ENCODE data around the gene PLA1A.
"Not testable (repeated sequence)": the region's sequence is repeated elsewhere in the genome, so short reads cannot be mapped to it uniquely, and the experiment has no call there.

The PLA1A gene

DNA sequence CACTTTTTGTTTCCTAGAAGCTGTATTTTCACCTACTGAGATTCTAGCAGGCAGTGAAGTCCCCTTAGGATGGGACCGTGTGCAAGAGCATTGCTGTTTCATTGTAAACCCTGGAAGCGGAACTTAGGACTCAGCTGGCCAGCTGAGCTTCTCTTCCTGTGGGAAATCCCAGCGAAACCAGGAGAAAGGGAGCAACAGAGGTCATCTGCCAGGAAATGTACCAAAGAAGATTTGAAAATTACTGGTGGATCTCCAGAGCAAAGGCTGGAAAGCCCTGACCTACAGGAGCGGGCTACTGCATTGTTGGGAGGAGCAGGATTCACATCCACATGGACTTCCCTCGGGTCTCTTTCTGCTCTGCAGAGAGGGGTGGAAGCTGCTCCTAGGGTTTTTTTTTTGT, 26.0 kb upstream of the PLA1A start:
- in situ Hi-C loops (cut with MboI; ENCODE audit: low sequenced_read_pairs), result loop anchor here (25.0 kb wide), 1 partner anchor 684 kb away; no protein-coding TSS in a partner anchor

DNA sequence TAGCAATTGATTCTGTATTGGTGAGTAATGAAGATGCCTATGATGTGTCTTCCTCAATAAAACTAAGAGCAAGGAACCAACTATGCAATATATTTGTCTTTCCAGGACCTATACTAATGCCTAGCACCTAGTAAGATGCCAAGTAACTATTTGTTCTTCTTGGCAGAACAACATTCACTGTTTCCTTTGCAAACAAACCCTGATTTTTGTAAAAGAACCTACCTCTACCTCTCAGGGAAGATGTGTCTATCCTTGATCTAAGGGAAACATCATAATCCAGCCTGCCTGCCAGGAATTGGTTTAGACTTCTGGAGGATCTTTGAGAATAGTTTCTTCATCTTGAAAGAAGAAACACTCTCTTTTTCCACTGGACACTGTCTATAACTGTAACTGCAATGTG, 22.2 kb upstream of the PLA1A start:
- in situ Hi-C loops (cut with MboI; ENCODE audit: low sequenced_read_pairs), result no loop called here

DNA sequence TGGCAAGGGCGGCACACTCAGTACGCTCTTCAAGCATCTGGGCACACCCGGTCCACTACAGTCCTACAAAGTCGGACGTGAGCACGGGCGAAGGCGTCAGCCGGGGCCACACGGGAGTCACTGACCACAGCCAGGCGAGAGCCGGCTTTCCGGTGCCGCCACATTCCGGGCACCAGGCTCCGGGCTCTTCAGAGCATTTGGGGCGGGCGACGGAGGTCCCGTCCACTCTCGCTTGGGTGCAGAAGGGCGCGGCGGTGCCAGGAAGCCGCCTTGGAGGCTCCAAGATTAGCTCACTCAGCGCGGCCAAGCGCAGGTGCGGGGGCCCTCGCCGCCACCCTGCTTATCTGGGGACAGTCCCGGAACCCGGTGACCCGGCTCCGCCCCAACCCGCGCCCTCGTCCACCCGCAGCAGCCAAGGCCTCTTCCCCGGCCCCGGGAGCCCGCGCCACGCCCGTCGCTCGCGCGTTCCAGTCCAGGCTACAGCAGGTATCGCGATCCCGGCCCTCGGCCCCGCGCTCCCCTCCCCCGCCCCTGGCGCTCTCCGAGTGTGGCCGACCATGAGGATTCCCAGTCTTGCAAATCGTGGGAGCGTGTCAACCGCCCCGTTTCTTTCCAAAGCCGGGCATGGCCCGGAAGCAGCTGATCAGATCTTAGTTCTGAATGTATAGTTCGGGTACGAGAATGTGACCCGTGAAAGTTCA, 18.2 kb upstream of the PLA1A start, which contains the start of gene ADPRH:
Gene ADPRH (plus strand): TSS at position 127 of the 701 bp plus-strand sequence. CDS start 2,678 bp downstream, outside the sequence.
- in situ Hi-C loops (cut with MboI; ENCODE audit: low sequenced_read_pairs), result no loop called here

DNA sequence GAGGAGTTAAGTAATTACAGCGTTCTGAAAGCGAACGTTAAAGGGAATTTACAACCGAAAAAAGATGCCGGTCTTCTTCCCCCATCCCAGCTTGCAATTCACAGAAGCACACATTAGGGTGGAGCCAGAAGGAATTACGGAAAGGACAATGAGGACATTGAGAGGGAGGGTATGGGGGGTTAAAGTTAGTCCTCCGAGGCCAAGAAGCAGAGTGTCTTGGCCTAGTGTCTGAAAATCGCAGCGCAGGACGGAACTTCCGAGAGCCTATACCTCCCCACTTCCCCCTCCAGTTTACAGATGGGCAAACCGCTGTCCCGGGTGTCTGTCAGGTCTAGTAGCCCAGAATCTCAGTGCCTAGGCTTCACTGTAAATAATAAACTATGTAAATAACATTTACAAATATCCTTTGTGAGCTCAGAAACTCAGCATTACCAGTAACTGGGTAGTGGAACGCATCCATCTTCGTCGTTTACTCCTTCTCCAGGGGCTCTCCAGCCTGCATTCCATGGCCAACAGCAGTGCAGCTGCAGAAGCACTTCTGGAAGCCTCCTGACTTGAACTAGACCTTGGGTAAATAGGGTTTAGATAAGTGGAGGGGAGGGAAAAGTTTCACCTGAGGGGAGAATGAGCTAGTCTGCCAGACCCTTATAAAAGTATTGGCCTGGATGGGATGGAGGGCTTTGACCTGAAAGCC, 17.5 kb upstream of the PLA1A start:
- in situ Hi-C loops (cut with MboI; ENCODE audit: low sequenced_read_pairs), result no loop called here

DNA sequence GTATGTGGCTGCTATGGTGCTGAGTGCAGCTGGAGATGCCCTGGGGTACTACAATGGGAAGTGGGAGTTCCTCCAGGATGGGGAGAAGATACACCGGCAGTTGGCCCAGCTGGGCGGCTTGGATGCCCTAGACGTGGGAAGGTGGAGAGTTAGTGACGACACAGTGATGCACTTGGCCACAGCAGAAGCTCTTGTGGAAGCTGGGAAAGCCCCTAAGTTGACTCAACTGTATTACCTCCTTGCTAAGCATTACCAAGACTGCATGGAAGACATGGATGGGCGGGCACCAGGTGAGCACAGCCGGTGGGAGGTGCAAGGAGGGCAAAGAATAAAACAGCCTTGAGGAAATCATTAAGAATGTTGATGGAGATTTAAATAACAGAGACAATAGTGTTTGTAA, 15.5 kb upstream of the PLA1A start:
- in situ Hi-C loops (cut with MboI; ENCODE audit: low sequenced_read_pairs), result no loop called here

DNA sequence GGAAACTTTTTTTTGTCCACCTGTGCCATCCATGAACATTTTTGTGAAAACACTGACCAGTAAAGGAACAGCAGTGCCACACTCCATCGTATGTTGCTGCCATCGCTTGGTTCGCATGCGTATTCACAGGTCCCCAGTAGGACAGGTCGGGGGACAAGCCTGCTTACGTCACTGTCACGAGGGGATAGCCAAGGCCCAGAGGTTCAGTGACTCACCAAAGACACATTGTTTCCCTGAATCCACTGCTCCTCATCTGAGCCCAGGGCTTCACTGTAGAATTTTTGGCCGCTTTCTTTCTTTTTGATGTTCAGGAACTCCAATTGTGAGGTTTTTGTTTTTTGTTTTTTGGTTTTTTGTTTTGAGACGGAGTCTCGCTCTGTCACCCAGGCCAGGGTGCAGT, 12.5 kb upstream of the PLA1A start:
- in situ Hi-C loops (cut with MboI; ENCODE audit: low sequenced_read_pairs), result no loop called here

DNA sequence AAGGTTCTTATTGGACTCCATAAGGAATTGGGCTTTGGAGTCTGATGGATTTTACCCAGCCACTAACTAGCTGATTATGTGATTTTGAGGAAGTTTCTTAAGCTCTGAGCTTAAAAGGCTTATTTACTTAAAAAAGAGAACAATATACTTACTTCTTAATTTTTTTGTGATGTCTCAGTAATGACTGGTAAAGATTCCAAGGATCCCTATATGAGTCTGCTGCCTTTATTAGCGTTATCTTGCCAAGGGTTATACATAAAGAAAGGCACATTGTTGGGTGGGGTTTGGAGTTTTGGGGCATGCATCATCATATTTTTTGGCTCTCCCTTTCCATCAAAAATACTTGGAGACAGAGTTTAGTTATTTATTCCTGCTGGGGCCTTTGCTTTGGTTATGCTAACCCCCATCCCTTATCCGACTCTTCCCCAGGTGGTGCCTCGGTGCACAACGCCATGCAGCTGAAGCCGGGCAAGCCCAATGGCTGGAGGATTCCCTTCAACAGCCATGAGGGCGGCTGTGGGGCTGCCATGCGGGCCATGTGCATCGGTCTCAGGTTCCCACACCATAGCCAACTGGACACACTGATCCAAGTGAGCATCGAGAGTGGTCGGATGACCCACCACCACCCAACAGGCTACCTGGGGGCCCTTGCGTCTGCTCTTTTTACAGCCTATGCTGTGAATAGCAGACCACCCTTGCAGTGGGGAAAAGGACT, 11.7 kb upstream of the PLA1A start:
- in situ Hi-C loops (cut with MboI; ENCODE audit: low sequenced_read_pairs), result no loop called here

DNA sequence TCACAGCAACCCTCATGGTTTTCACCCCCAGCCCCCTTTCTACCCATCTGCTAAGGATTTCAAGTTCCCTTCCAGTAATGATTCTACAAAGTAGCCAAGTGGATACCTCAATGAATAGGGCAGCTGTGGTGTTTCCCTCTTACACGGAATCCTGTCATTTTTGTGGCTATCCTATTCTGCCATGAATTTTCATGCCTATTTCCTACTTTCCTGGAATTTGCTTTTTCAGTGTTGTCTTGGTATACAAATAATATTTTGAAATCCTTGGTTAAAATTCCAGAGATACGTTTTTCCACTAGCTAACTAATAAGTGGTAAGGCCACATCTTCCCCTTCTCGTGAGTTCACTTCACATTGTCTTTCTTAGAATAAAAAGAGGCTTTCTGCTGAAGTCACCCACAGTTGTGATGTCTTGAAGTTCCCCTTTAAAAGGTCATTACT, 10.9 kb upstream of the PLA1A start:
- in situ Hi-C loops (cut with MboI; ENCODE audit: low sequenced_read_pairs), result no loop called here

DNA sequence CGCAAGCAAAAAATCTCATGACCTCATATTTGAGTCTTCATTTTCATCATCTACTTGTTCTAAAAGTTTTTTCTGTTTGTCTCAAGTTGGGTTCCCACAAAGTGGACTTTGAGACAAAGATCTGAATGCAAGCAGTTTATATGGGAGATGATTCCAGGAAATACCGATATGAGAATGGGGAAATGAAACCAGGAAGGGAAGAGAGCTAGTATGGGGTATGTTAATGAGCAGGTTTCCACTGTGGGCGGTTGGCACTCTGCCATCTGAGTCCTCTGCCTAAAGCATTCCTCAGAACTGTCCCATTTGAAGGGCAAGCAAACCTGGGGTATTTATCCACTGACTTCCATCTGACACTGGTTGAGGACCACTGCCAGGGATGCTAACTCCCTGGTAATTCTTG, 9.6 kb upstream of the PLA1A start:
- in situ Hi-C loops (cut with MboI; ENCODE audit: low sequenced_read_pairs), result no loop called here

DNA sequence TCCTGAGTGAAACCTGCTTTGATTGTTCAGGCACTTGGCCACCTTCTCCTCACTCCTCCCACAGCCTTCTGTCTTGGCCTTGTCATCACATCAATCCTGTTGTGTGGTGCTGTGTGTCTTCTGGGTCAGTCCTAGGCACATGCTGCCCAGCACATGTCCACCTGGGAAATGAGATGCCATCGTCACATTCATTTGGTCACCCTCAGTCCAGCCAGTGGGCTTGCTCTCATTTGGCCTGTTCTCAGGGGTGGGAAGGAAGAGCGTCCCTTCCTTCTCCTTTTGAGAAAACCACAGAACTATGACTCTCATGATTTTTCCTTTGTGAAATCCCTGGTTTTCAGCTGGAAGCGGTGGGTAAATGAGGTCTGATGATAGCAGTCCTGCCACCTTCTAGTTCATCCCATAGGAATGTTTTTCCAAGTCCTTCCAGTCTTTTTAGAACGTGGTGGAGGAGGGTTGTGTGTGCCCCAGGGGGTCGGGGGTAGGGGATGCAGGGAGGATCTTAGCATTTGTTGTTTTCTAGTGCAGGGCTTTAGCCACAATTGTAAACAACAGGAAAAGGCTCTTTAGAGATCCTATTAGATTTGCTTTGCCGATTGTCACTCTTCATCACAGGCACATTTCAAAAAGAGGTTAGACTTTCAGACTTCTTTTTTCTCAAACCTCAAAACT, 8.4 kb upstream of the PLA1A start:
- in situ Hi-C loops (cut with MboI; ENCODE audit: low sequenced_read_pairs), result no loop called here

DNA sequence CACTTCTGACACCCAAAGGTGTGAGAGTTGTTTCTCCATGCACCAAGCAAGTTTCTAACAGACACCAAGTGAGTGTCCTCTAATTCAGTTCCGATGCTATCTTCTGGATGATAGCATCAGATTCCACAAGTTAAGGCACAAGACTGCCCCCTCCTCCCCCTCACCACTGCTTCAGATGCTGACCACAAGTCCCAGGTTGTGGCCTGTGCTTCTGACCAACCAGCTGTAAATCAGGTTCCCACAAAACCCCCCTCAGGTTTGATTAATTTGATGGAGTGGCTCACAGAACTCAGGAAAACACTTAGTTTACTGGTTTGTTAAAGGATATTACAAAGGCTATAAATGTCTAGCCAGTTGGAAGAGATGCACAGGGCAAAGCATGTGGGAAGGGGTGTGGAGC, 7.0 kb upstream of the PLA1A start:
- in situ Hi-C loops (cut with MboI; ENCODE audit: low sequenced_read_pairs), result no loop called here

DNA sequence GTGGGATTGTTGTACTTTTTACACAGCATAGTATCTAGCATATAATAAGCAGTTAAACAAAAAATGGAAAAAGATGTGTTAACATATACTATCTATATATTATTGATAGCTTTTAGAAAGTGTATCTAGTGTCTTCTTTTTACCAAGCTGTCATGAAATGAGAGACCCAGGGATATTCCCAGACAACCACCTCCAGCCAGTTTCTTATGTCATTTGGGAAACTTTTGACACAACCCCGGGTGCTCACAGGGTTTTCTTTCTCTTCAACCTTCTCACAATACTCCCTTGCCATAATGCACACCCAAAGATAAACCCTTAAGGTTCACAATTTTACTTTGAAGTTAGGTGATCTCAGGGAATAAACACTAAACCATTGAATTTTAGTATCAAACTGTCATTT, 4.8 kb upstream of the PLA1A start:
- in situ Hi-C loops (cut with MboI; ENCODE audit: low sequenced_read_pairs), result no loop called here

DNA sequence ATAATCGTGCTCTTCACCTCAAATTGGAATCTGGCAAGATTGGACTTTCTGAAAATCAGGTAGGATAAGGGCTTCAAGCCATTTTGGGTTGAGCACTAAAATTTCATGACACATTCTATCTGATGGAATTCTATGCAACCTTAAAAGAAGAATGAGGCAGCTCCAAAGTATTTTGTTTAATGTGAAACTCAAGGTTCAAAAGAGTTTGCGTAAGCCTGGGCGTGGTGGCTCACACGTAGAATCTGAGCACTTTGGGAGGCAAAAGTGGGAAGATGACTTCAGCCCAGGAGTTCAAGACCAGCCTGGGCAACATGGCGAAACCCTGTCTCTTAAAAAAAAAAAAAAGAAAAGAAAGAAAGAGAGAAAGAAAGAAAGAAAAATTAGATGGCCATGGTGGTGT, 3.6 kb upstream of the PLA1A start:
- in situ Hi-C loops (cut with MboI; ENCODE audit: low sequenced_read_pairs), result no loop called here

DNA sequence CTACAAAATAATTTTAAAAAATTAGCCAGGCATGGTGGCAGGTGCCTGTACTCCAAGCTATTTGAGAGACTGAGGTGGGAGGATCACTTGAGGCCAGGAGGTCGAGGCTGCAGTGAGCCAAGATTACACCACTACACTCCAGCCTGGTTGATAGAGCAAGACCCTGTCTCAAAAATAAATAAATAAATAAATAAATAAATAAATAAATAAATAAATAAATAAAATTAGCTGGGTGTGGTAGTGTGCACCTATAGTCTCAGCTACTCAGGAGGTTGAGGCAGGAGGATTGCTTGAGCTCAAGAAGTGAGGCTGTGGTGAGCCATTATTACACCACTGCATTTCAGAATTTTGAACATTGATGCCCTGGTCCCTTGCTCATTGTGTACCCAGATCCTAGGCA, 2.8 kb upstream of the PLA1A start:
- in situ Hi-C loops (cut with MboI; ENCODE audit: low sequenced_read_pairs), result not testable (repeated sequence)

DNA sequence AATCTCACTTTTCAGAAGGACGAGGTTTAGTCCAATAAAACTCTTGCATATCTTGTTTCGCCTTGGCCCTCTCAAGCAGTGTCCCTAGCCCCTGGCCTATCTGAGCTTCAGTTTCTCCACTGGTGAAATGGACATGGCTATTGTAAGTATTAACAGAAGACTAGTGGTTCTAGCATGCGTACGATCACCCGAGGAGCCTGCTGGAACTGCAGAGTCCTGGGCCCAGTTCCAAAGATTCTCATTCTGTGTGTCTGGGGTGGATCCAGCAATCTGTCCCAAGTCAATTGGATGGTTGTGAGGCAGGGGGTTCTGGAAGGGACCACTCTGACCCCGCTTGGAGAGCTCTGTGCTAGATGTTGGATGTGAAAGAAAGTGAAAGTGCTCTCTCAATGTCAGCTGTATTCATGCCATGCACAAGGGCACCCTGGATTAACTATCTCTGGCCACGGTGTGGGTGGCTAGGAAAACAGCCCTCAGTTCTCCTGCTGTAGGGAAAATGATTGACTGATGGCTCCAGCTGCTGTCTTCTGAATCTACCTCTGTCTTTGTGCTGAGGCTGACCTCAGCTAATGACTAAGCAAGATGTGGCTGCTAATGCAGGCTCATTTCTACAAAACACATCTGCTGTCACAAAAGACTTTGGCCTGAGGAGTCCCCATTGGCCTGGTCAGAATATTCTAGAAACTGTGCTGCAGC, 1.9 kb upstream of the PLA1A start:
- in situ Hi-C loops (cut with MboI; ENCODE audit: low sequenced_read_pairs), result no loop called here

DNA sequence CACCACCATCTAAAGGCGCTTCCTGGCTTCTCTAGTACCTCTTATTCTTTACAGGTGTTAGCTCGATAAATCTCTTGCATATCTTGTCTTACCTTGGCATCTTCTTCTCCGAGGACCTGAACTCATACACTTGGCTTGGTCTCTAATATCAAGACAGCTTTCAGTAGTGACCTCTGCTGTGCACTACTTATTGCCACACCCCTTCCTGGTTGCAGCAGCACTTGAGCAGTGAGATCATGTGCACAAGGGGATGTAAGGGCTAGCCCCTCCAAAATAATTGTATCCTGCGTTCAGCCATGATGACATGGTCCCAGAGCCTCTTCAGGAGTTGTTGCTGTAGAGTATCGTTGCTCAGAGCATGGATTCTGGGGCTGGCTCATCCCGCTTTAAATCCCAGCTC, 1.3 kb upstream of the PLA1A start:
- in situ Hi-C loops (cut with MboI; ENCODE audit: low sequenced_read_pairs), result no loop called here

DNA sequence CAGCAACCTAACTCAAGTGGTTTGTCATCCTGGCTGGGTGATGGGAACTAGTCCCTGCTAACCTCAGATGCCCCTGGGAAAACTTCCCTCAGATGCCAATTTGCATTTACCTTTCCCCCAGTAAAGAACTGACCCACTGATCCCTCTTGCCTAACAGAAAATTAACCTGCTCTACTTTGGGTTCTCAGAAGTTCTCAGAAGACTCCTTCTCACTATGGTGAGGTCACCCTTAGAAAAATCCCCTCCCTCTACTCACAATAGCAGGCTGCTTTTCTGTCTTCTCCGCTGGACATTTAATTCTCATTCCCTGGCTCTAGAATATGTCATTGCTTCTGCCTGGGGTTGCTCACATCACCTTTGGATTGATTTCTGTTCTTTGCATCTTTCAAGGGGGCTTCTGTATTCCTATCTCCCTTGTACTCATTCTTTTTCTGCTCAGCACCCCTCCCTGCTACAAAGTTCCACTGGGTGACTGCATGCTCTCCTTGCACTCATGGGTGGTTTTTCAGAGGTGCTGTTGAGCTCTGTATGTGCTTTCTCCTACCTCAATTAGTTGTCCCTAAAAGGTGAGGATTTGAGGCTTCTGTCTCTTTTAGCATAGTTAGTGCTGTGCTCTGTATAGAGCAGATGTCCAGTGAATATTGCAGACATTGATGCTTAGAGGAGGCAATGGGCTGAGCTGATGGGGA, 869 bp downstream of the PLA1A start:
- in situ Hi-C loops (cut with MboI; ENCODE audit: low sequenced_read_pairs), result no loop called here

DNA sequence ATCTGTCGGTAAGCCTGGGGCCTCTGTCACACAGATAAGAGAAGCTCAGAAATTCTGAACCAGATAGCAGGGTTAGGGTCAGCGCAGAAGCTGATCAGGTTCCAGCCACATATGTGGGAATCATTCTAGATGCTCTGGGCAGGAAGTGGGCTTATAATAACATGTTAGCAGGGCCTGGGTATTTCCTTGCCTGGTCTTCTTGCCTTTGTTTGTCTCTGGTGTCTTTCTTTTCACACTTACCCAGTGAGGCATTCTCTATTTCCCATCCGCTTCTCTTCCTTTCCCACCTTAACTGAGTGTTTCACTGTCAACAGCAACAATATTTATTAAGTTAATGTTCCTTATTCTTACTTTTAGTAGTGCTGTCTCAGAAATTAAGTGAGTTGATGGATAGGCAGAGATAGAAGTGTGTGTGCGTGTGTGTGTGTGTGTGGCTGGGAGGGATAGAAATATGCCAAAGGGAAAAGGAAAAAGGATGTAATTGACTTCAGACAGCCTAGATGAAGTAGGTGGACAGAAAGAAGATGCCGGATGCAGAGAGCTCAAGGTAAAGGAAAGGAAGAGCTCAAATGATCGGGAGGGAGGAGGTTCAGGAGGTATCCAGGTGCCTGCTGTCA, 2.0 kb downstream of the PLA1A start:
- in situ Hi-C loops (cut with MboI; ENCODE audit: low sequenced_read_pairs), result no loop called here

DNA sequence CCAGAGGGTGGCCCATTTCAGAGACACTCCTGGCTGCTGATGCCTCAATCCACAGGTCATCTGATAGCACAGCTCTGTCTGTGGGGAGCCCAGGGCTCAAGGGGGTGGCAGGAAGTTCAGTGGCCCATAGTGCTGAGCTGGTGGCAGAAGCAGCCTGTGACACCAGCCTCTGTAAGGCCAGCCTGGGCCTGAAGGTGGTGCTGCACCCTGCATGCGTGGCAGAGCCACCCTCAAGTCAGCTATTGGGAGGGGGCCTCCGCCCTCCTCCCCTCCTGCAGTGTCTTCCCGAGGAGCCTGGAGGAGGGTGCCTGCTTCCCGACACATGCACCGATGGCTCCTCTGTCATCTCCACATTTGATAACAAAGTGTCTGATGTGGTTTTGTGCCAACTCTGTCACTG, 3.0 kb downstream of the PLA1A start:
- in situ Hi-C loops (cut with MboI; ENCODE audit: low sequenced_read_pairs), result no loop called here

DNA sequence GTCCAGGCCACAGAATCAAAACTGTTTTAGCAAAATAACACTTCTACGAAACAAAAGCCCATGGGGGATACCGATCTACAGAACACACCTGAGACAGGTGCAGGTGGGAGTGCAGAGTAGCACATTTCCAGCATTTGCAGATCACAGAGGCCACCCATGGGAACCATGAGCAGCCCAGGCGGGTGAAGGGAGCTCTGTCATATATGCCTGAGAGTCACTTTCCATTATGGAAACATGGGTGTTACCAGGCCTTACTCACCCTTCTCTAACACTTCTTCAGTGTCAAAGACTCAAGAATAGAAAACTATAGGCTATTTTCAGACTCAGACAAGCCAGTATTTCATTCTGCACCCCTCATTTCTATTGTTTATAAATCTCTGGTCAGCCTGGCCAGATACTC, 3.5 kb downstream of the PLA1A start:
- in situ Hi-C loops (cut with MboI; ENCODE audit: low sequenced_read_pairs), result no loop called here

All from HL-60/S4 treated with retinoic acid at 250 ng/mL for 4 days and 3 days (cell line).